H7 (cell line): Measurements from ENCODE around the gene TOMM7. TPM values are rescaled to one million over a fixed set of nuclear protein-coding genes. Genes with fewer than 3 reads are reported as not detected.
"Not testable (repeated sequence)": the region's sequence is repeated elsewhere in the genome, so short reads cannot be mapped to it uniquely, and the experiment has no call there.

Source experiments
- DNase-seq: peaks from one replicate; pipeline ENCODE4 v3.0.0; 2012
- H3K27me3 ChIP-seq: 2 replicates; pipeline ENCODE4 v1.6.0; 2011; ENCODE audit warnings: mild to moderate bottlenecking, low read length; ENCODE audit not compliant: control insufficient read depth, insufficient read depth
- H3K36me3 ChIP-seq: replicated peaks from 2 replicates; pipeline ENCODE4 v1.5.1; 2011; ENCODE audit warnings: low read length; ENCODE audit not compliant: control insufficient read depth, insufficient read depth
- H3K4me3 ChIP-seq: 2 replicates; pipeline ENCODE4 v1.5.1; 2011; ENCODE audit warnings: low read depth, mild to moderate bottlenecking, control low read depth, low read length, moderate library complexity; ENCODE audit not compliant: insufficient read depth
- total RNA-seq: library from RNA; depleted of rRNA; stranded (reverse); fragments of >200 nt; shearing (Covaris generic); gene quantifications from 2 replicates; pipeline ENCODE4 v1.2.3, GENCODE V29; 2014

Gene TOMM7
- total RNA-seq, 1 experiment from 2014 or later, result 437 TPM

DNA sequence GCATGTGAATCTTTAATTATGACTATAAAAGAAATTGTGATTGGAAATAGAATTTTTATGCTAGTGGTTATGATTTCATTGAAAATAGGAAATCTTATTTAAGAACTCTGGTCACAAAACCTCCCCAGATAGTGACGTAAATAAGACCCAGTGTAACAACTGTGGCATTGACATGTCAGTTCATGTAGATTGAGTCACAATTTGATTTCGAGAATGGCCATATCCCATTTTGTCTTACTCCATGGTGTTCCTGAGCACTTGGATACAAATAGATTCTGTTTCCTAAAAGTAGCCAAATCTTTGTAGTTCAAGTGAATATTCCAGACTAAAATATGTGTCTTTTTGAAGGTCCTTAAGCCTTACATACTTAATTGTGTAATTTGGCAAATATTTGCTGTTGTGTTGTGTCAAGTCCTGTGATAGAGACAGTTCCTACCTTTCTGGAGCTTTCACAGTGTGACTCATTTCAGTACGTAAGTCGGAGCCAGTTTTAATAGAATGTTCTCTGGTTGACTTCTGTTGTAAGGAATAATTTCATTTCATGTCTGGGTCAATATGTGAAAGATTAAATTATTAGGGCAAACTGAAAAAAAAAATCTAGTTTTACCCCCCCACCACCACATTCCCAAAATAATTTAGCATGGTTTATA lies 37.1 kb upstream of the TOMM7 start:
- Histone ChIP-seq H3K4me3 (no peak overlapping the region), H3K27me3 (no peaks in the 10 kb centered on the region), H3K36me3 (peaks cover 17% of the 10 kb centered on the region)
- DNase-seq, result no peak

DNA sequence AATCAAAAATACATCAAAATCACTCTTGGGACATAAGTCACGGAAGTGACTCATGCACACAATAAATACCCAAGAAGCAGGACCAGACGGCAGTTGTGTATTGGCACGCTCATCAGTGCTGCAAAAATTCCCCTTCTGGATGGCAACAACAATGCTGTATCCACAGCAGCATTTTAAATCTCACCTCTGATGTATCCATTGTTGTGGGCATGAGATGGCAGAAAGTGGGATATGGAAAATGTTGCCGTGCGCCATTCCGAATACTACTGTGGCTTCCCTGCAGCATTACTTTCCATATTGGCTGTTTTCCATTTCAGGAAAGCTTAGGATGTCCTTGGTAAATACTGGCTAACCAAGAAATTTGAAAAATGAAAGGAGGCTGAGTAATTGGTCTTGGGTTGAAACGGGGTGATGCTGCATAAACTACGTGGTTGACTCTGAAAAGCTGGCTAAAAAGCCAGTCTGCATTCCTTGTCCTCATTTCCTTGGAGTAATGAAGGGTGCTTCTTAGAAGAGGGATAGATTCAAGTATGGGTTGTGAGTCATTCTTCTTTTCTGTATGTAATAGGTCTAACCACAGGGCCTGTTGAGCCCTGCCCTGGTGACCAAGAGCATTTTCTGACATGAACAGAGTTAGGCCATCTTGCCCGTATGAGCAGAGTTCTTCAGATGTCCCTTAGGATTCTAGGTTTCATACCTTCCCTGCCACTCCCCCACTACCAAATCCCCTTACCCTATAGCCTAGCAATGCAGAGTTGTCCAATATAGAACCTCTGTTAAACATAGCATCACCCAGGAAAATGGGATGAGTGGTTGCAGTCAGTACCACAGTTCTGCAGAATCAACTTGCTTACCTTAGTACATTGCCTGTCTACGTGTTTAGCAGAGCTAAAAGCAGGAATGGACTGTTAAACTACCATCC lies 36.3 kb upstream of the TOMM7 start:
- Histone ChIP-seq H3K4me3 (no peak overlapping the region), H3K36me3 (peaks cover 17% of the 10 kb centered on the region), H3K27me3 (no peaks in the 10 kb centered on the region)
- DNase-seq, result no peak

DNA sequence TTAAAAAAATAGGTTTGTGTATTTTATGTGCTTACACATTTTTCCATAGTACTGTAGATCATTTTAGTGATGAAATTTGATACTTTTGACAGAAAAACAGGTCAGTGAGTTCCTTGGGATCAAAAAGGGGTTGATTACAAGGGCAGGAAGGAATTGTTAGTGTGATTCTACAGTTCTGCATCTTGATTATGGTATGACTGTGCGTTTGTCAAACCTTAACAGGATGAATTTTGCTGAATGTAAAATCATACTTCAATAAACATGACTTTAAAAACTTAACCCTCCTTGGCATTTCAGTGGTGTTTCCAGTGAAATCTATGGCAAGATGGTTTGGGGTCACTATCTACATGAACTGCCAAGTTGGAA lies 35.6 kb upstream of the TOMM7 start:
- H3K36me3 ChIP-seq, result peaks cover 14% of the 10 kb centered on the region
- DNase-seq, result no peak
- no peaks in the 10 kb centered on the region for H3K27me3 ChIP-seq
- H3K4me3 ChIP-seq, result no peak overlapping the region

DNA sequence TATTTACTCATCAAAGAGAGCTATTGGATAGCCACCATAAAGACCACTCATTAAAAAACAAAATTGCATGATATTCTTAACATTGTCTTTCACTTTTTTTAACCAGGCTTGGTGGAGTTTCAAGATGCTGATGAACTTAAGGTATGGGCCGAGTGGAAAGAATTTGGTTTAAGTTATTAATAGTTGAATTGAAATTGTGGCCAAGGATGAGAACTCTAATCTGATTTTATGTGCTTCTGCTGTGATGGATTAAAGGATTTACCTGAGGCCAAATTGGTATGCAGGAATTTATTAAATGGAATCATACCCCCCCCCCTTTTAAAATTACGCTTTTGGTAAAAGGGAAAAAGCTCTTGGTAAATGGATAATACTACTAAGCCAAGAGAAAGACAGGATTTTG lies 33.8 kb upstream of the TOMM7 start:
- no peaks in the 10 kb centered on the region for H3K27me3 ChIP-seq
- peaks cover 14% of the 10 kb centered on the region for H3K36me3 ChIP-seq
- no peak overlapping the region for H3K4me3 ChIP-seq
- DNase-seq, result no peak

DNA sequence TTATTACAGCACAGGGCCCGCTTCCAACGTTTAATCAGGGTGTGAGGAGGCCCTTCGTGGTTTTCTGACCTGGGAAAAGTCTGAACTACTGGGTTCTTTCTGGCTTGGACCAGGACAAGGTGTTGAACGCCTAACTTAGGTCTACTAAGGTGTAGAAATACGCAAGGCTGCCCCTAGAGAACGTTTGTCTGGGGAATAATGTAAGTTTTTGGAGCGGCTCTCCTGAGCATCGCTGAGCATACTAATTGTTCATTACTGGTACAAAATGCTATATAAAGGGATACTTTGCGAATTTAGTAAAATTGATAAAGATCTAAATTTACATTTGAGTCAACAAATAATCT lies 32.4 kb upstream of the TOMM7 start:
- H3K4me3 ChIP-seq, result peak overlapping the region; percentile 83
- no peak for DNase-seq

DNA sequence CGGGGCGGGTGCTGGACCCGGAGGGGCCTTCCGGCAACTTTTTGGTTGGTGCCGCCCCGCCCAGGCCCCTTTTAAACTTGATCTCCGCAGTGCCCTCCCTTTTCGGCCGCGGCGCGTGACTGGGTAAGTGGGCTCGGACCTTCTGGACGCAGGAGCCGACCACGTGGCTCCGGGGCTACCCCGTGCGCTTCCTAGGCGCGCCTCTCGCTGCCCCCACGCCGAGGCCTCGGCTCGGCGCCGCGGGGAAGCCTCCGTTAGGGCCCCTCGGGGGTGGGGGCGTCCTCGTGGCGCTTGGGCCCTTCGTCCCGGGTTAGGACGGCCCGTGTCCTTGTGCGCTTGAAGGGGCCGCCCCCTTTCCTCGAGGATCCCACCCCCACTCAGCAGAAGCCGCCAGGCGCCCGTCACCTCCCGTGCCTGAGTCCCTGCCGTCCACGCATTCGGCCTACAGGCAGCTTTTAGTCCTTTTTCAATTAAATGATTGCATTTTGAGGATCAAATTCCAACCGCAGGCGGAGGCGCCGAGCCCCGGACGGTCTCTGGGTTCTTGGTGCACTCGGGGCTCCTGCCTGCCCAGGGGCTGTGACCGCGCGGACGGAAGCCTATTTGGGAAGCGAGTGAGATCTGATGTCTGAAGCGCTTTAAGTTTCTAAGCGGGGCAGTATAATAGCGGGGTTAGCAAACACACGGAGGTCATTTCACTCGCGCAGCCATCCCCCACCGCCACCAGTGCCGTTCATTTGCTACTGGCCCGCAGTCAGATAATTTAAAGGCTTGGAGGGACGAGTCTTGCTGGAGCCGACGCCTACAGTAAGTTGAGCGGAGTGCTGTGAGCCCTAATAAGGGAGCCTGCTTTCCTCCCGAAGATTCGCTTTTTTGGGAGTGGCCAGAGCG lies 31.8 kb upstream of the TOMM7 start:
- peaks cover 11% of the 10 kb centered on the region for H3K36me3 ChIP-seq
- H3K4me3 ChIP-seq, result peak overlapping the region; percentile 83
- DNase-seq, result peak; percentile 99
- H3K27me3 ChIP-seq, result no peaks in the 10 kb centered on the region

More for the DNA sequence above, 32.4 kb upstream of the TOMM7 start:
- Histone ChIP-seq H3K27me3 (no peaks in the 10 kb centered on the region), H3K36me3 (peaks cover 11% of the 10 kb centered on the region)

DNA sequence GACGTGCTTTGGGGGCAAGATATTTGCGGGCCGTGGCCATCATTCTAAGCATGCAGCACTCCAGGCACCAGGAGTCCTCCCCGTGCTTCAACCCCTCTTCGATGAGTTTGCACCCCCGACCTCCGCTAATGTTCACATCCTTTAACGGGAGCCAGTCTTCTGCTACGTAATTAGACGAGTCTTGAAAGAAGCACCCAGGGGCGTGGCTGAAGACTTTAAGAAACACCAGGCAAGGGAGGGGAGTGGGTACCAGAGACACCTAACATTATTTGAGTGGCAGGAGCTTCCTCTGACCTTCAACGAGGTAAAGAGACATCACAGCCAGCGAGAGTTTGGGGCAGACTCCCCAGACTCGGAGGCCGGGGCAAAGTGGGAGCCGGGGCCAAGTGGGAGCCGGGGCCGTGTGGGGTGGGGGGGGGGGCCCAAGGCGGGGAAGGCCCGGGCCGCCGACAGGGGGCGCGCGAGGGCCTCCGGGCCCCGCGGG lies 31.1 kb upstream of the TOMM7 start:
- Histone ChIP-seq H3K4me3 (peak overlapping the region; percentile 83), H3K36me3 (peaks cover 6% of the 10 kb centered on the region), H3K27me3 (no peaks in the 10 kb centered on the region)
- no peak for DNase-seq

DNA sequence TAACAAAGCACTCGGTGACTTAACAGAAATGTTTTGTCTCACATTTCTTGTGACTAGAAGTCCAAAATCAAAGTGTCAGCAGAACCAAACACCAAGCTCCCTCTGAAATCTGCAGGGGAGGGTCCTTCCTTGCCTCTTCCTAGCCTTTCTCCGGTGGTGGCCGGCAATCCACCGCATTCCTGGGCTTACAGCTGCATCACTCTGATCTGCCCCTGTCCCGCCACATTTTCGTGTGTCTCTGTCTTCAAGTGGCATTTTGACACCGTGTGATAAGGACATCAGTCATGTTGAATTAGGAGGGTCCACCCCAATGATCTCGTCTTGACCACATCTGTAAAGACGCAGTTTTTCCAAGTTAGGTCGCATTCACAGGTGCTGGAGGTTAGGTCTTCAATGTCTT lies 30.5 kb upstream of the TOMM7 start:
- peaks cover 2% of the 10 kb centered on the region for H3K36me3 ChIP-seq
- H3K4me3 ChIP-seq, result no peak overlapping the region
- no peaks in the 10 kb centered on the region for H3K27me3 ChIP-seq
- DNase-seq, result no peak

DNA sequence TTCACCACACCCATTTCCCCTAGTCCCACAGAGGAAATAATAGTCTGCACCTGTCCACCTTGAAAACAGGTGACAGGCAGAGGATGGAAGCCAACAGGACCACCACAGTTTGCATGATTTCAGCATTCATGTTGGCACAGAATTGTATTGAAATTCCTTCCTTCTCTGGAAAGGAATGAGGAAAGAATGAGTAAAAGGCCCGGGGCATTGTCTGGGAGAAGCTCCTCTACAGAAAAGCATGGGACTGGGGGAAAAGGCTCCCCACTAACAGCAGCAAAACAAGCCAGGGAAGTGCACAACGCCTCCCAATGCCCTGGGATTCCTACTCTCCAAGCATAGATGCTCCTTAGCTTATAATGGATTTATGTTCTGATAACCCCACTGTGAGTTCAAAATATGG lies 28.5 kb upstream of the TOMM7 start:
- Histone ChIP-seq H3K4me3 (no peak overlapping the region), H3K27me3 (no peaks in the 10 kb centered on the region), H3K36me3 (no peaks in the 10 kb centered on the region)
- DNase-seq, result no peak

DNA sequence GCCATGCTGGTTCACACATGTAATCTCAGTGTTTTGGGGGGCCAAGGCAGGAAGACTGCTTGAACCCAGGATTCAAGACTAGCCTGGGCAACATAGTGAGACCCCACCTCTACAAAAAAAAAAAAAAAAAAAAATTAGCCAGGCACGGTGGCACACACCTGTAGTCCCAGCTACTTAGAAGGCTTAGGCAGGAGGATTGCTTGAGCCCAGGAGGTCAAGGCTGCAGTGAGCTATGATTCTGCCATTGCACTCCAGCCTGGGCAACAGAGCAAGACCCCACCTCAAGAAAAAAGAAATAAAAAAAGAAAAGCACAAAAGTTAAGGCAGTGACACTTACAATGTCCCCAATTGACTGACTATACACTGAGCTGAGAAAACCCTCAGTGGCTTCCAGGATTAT lies 27.7 kb upstream of the TOMM7 start:
- H3K27me3 ChIP-seq, H3K36me3 ChIP-seq, DNase-seq, H3K4me3 ChIP-seq: not testable (repeated sequence)

DNA sequence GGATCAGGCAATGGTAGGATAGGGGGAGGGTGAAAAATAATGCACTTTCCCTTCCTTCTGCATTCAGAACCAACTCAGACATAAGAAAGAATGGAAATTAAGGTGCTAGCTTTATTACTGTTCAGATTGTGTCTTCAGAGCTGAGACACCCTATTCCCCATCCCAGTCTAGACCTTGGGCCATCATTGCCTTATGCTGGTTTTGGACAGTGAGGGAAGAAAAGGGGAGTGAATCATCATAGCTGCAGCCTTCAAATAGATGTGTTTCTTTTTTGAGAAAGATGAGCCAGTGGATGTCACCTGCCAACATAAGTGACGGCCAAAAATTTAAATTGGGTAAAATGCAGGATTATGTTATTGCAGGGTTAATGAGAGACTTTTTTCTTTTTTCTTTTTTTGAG lies 27.0 kb upstream of the TOMM7 start:
- Histone ChIP-seq H3K27me3 (no peaks in the 10 kb centered on the region), H3K36me3 (no peaks in the 10 kb centered on the region), H3K4me3 (no peak overlapping the region)
- DNase-seq, result no peak

DNA sequence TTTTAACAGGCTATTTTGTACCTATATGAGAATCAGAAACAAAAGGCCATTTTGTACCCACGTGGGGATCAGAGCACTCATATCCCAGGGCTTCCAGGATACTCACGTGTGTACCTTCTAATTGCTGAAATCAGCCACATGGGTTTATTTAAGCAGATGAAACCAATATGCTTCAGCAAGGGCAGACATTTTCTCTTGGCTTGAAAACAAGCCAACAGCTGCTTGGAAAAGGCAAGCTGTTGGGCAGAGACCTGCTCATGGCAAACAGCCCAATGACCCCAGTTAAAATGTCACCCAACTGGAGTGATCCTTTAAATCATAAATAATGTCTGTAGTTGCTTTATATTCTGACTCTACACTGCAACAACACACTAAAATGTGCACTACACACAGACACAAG lies 26.5 kb upstream of the TOMM7 start:
- Histone ChIP-seq H3K36me3 (no peaks in the 10 kb centered on the region), H3K4me3 (no peak overlapping the region), H3K27me3 (no peaks in the 10 kb centered on the region)
- no peak for DNase-seq

DNA sequence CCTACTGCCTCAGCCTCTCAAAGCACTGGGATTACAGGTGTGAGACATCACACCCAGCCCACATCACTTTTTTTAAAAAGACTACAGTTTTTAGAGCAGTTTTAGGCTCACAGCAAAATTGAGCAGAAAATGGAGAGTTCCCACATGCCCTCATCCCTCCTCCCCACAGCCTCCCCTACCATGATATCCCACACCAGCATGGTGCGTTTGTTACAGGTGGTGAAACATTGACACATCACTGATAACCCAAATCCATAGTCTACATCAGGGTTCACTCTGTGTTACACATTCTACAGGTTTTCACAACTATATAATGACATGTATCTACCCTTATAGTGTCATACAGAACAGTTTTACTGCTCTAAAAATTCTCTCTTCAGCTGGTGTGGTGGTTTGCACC lies 24.3 kb upstream of the TOMM7 start:
- DNase-seq, result no peak
- H3K36me3 ChIP-seq, result no peaks in the 10 kb centered on the region

DNA sequence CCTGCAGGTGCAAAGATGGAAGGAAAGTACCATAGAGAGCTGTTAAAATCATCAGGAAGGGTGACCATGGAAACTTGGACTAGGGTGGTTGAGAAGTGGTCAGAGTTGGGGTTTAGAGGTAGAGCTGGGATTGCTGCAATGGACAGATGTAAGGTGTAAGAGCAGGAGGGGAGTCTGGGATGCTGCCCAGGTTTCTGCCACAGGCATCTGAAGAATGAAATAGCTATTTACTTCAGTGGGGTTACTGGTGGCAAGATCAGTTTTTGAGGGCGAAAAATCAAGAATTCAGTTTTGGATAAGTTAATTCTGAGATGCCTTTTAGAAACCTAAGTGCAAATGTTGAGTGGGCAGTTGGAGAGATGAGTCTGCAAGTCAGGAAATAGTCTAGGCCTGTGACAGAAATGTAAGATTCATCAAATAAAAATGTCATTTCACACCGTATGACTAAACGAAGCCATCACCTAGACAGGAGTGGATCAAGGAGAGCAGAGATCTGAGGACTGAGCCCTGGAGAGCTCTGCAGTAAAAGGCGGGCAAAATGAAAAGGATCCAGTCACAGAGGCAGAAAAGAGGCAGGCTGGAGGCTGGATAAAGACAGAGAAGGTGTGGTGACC lies 22.7 kb upstream of the TOMM7 start:
- Histone ChIP-seq H3K4me3 (no peak overlapping the region), H3K27me3 (no peaks in the 10 kb centered on the region), H3K36me3 (no peaks in the 10 kb centered on the region)
- DNase-seq, result no peak

More for the DNA sequence above, 24.3 kb upstream of the TOMM7 start:
- Histone ChIP-seq H3K27me3 (no peaks in the 10 kb centered on the region), H3K4me3 (no peak overlapping the region)
